Transverse colon (tissue), 4 donors: Measurements from ENCODE around the gene ETNK2.

Experiments used
- POLR2A ChIP-seq: fragments of 450-650 bp; IDR thresholded peaks from one replicate; pipeline ENCODE4 v1.6.1; 2016; ENCODE audit warnings: antibody characterized with exemption, mild to moderate bottlenecking, moderate library complexity
- POLR2AphosphoS5 ChIP-seq, 3 donors: sonication (generic); formaldehyde crosslinking; IDR thresholded peaks; one replicate each; pipeline ENCODE4 v1.6.1; 2016; ENCODE audit warnings: antibody characterized with exemption in 3 of 3
- TF ChIP-seq, protein P1 (sequence below), 5 experiments: fragments of 200-600 bp in 3 of 5; fragments of 450-650 bp in 2 of 5; sonication (generic) in 3 of 5; IDR thresholded peaks; 1 replicate in 2 of 5; 2 replicates in 3 of 5; pipeline ENCODE4 v1.5.1; 2016 to 2017; ENCODE audit warnings: antibody characterized with exemption in 5 of 5, inconsistent platforms in 3 of 5, mild to moderate bottlenecking in 2 of 5, moderate library complexity in 1 of 5

GRCh38 chr1:204139952-204140351 lies 11.9 kb downstream of the ETNK2 start:
- TF ChIP-seq, protein P1, sequence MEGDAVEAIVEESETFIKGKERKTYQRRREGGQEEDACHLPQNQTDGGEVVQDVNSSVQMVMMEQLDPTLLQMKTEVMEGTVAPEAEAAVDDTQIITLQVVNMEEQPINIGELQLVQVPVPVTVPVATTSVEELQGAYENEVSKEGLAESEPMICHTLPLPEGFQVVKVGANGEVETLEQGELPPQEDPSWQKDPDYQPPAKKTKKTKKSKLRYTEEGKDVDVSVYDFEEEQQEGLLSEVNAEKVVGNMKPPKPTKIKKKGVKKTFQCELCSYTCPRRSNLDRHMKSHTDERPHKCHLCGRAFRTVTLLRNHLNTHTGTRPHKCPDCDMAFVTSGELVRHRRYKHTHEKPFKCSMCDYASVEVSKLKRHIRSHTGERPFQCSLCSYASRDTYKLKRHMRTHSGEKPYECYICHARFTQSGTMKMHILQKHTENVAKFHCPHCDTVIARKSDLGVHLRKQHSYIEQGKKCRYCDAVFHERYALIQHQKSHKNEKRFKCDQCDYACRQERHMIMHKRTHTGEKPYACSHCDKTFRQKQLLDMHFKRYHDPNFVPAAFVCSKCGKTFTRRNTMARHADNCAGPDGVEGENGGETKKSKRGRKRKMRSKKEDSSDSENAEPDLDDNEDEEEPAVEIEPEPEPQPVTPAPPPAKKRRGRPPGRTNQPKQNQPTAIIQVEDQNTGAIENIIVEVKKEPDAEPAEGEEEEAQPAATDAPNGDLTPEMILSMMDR (IDR thresholded peaks at IDR 0.05): no peak
- TF ChIP-seq POLR2A: no peak
- no peak for TF ChIP-seq POLR2AphosphoS5 (IDR thresholded peaks at IDR 0.05)
